A673 (cell line): ENCODE data around the gene IP6K1.

Experiments used
- CTCF ChIP-seq: fragments of 300-800, 200-600 bp; sonication (generic); conservative IDR thresholded peaks from 2 replicates; pipeline ENCODE4 v1.5.1; 2017; ENCODE audit warnings: low read depth, mild to moderate bottlenecking, antibody characterized with exemption, low read length, moderate library complexity, mixed read lengths
- EZH2 ChIP-seq: fragments of 200-600 bp; sonication (generic); IDR thresholded peaks from 2 replicates; pipeline ENCODE4 v1.6.1; 2017; ENCODE audit warnings: borderline replicate concordance, low read depth, mild to moderate bottlenecking, mixed read lengths, antibody characterized with exemption, low read length; ENCODE audit not compliant: poor library complexity, severe bottlenecking

GRCh38 chr3:49718858-49719213 is 67.5 kb downstream of the IP6K1 start:
- TF ChIP-seq CTCF (no peak), EZH2 (no peak)
